Uterus (tissue), 4 donors: ENCODE results near the gene CAMTA1. TPM values are rescaled to one million over a fixed set of nuclear protein-coding genes. Genes with fewer than 3 reads are reported as not detected.

ENCODE experiments used
- DNase-seq, 2 donors: peaks; one replicate each; pipeline ENCODE4 v3.0.0-alpha.2; 2019 to 2020
- H3K27ac ChIP-seq, 2 donors: fragments of 200-600 bp; sonication (generic); 1 replicate in 1 of 2; 2 replicates in 1 of 2; pipeline ENCODE4 v1.5.1; 2016 to 2018
- H3K27me3 ChIP-seq, 2 donors: fragments of 200-600 bp; sonication (generic); one replicate each; pipeline ENCODE4 v1.5.1; 2018 to 2019; ENCODE audit warnings: control low read depth in 1 of 2
- H3K36me3 ChIP-seq, 2 donors: fragments of 200-600 bp; sonication (generic); one replicate each; pipeline ENCODE4 v1.5.1; 2019; ENCODE audit warnings: control low read depth in 1 of 2
- H3K4me1 ChIP-seq, 2 donors: fragments of 200-600 bp; sonication (generic); one replicate each; pipeline ENCODE4 v1.5.1; 2018 to 2019; ENCODE audit warnings: control low read depth in 1 of 2
- H3K4me3 ChIP-seq, 2 donors: fragments of 200-600 bp; sonication (generic); 1 replicate in 1 of 2; 2 replicates in 1 of 2; pipeline ENCODE4 v1.5.1; 2018 to 2019; ENCODE audit warnings: mild to moderate bottlenecking in 1 of 2
- H3K9me3 ChIP-seq, 2 donors: fragments of 200-600 bp; sonication (generic); one replicate each; pipeline ENCODE4 v1.5.1; 2019; ENCODE audit warnings: control low read depth in 1 of 2
- POLR2A ChIP-seq, 2 donors: fragments of 450-650 bp; IDR thresholded peaks; one replicate each; pipeline ENCODE4 v1.6.1; 2016; ENCODE audit warnings: antibody characterized with exemption in 2 of 2, mild to moderate bottlenecking in 1 of 2, moderate library complexity in 1 of 2
- intact Hi-C: fragments of 100-400 bp; cut with DNase I; formaldehyde crosslinking; loops from one replicate; pipeline ENCODE4 v1.15.1; 2023; ENCODE audit warnings: low total_unique reads
- total RNA-seq, 4 donors: library from RNA; depleted of rRNA in 3 of 4; stranded (reverse); fragments of >200 nt in 3 of 4; gene quantifications; one replicate each; pipeline versions ENCODE4 v1.1.0 to v1.2.4, GENCODE V29; 2014 to 2023
- TF ChIP-seq, protein P1 (sequence below), 4 experiments: fragments of 200-600 bp in 2 of 4; fragments of 450-650 bp in 2 of 4; sonication (generic) in 2 of 4; IDR thresholded peaks; one replicate each; pipeline ENCODE4 v1.5.1; 2016 to 2019; ENCODE audit warnings: antibody characterized with exemption in 4 of 4, mild to moderate bottlenecking in 2 of 4, moderate library complexity in 1 of 4
- donor health status: DM: yes; HTN: yes; CAD: no.

The CAMTA1 gene
- total RNA-seq, 4 donors from 2014 or later: 29.7 to 427 (median 64.8) TPM

DNA sequence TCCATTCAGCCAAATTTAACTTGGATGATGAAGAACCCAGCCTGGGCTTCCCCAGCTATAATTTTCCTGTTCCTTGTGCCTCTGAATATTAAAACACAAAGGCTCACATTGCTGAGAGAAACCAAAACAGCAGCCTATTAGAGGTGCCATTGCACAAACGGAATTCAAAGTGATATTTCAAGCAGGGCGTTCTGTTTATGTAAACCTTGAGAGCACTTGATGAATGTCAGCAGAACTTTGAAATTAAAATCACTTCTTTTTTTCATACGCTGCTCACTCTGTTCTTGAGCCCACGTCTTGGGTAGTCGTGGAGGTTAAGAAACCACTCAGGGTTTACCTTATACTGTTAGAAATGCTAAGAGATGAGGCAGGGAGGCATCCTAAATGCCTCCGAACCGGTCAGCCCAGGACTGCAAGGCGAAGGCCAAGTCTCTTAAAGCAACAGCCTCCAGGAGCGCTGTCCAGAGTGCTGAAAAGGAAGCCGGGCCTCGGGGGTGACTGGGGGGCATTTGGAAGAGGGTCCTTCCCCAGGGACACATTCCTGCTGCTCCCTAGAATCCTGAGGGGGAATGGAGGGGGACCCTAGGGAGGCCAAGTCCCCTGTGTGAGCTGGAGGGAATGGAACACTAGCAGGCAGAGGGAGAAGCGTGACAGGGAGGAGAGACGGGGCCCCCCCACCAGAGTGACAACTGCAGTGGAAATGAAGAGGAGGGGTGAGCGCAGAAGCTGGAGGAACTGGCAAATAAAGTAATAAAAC lies 831.0 kb downstream of the CAMTA1 start:
- Histone ChIP-seq H3K27me3 (no peaks in the 10 kb centered on the region), H3K9me3 (no peaks in the 10 kb centered on the region), H3K27ac (no peak overlapping the region), H3K4me1 (no peaks in the 10 kb centered on the region), H3K4me3 (no peak overlapping the region), H3K36me3 (no peaks in the 10 kb centered on the region)
- TF ChIP-seq, protein P1, sequence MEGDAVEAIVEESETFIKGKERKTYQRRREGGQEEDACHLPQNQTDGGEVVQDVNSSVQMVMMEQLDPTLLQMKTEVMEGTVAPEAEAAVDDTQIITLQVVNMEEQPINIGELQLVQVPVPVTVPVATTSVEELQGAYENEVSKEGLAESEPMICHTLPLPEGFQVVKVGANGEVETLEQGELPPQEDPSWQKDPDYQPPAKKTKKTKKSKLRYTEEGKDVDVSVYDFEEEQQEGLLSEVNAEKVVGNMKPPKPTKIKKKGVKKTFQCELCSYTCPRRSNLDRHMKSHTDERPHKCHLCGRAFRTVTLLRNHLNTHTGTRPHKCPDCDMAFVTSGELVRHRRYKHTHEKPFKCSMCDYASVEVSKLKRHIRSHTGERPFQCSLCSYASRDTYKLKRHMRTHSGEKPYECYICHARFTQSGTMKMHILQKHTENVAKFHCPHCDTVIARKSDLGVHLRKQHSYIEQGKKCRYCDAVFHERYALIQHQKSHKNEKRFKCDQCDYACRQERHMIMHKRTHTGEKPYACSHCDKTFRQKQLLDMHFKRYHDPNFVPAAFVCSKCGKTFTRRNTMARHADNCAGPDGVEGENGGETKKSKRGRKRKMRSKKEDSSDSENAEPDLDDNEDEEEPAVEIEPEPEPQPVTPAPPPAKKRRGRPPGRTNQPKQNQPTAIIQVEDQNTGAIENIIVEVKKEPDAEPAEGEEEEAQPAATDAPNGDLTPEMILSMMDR (IDR thresholded peaks at IDR 0.05): no peak
- TF ChIP-seq POLR2A (IDR thresholded peaks at IDR 0.05): no peak
- intact Hi-C loops: no loop called here
- DNase-seq: no peak

DNA sequence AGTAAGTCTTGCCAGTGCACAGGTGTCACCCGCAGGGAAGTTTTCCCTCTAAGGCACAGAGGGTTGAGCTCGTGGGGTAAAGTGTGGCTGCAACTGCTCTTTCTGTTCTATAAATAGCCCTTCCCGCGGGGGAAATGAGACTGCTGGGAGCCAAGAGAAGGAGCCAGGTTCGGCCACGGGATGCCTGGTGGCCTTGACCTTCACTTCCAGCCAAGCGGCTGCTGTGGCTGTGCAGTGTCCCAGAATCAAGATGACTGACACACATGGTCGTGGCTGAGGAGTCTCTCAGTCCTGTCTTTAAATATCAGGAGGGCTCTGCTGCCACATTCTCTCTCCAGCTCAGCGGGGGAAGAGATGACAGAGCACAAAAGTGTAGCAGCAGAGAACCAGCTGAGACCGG lies 831.7 kb downstream of the CAMTA1 start:
- H3K4me3 ChIP-seq: no peak overlapping the region
- H3K9me3 ChIP-seq: no peaks in the 10 kb centered on the region
- no peaks in the 10 kb centered on the region for H3K36me3 ChIP-seq
- H3K27me3 ChIP-seq: no peaks in the 10 kb centered on the region
- intact Hi-C loops: no loop called here
- no peak overlapping the region for H3K27ac ChIP-seq
- DNase-seq: no peak
- TF ChIP-seq POLR2A (IDR thresholded peaks at IDR 0.05): no peak
- TF ChIP-seq, protein P1 (IDR thresholded peaks at IDR 0.05): no peak
- no peaks in the 10 kb centered on the region for H3K4me1 ChIP-seq

GRCh38 chr1:7617826-7618225 lies 832.6 kb downstream of the CAMTA1 start:
- TF ChIP-seq POLR2A (IDR thresholded peaks at IDR 0.05): no peak
- TF ChIP-seq, protein P1 (IDR thresholded peaks at IDR 0.05): no peak
- Histone ChIP-seq H3K9me3 (no peaks in the 10 kb centered on the region), H3K36me3 (no peaks in the 10 kb centered on the region), H3K4me1 (no peaks in the 10 kb centered on the region), H3K27me3 (no peaks in the 10 kb centered on the region), H3K27ac (no peak overlapping the region), H3K4me3 (no peak overlapping the region)
- intact Hi-C loops: no loop called here
- DNase-seq: no peak

GRCh38 chr1:7620196-7620595 lies 834.9 kb downstream of the CAMTA1 start:
- intact Hi-C loops: no loop called here
- no peak overlapping the region for H3K27ac ChIP-seq
- DNase-seq: no peak

More at GRCh38 chr1:7620196-7620595, 834.9 kb downstream of the CAMTA1 start:
- Histone ChIP-seq H3K36me3 (no peaks in the 10 kb centered on the region), H3K27me3 (no peaks in the 10 kb centered on the region), H3K4me1 (no peaks in the 10 kb centered on the region), H3K9me3 (no peaks in the 10 kb centered on the region), H3K4me3 (no peak overlapping the region)
- no peak for TF ChIP-seq POLR2A (IDR thresholded peaks at IDR 0.05)
- TF ChIP-seq, protein P1 (IDR thresholded peaks at IDR 0.05): no peak
